H1 (cell line): ENCODE results near the gene KRTAP19-2. TPM values are rescaled to one million over a fixed set of nuclear protein-coding genes. Genes with fewer than 3 reads are reported as not detected.

Source experiments
- E2F6 ChIP-seq: IDR thresholded peaks from 2 replicates; pipeline ENCODE4 v1.6.1; 2012; ENCODE audit warnings: inconsistent platforms
- HDAC2 ChIP-seq, 2 experiments: fragments of 300-600 bp in 1 of 2; sonication (generic) in 1 of 2; IDR thresholded peaks; 2 replicates each; pipeline ENCODE4 v1.6.1; 2011 to 2012; ENCODE audit warnings: low read depth in 2 of 2, low read length in 2 of 2, mild to moderate bottlenecking in 2 of 2, moderate library complexity in 2 of 2, borderline replicate concordance in 1 of 2, inconsistent platforms in 1 of 2
- polyA plus RNA-seq, 7 experiments: library from polyadenylated mRNA; depleted of rRNA in 3 of 7; stranded (reverse) in 5 of 7; unstranded in 2 of 7; fragments of >200 nt in 5 of 7; fragments of 200-250 nt in 2 of 7; gene quantifications; 1 replicate in 5 of 7; 2 replicates in 1 of 7; 4 replicates in 1 of 7; pipeline versions ENCODE4 v1.2.1 to v1.2.3, GENCODE V29; 2011 to 2013; ENCODE audit warnings: missing spikeins in 2 of 7, mixed read lengths in 2 of 7
- total RNA-seq: library from RNA; stranded (reverse); fragmentation: NEBNext Ultra II Directional; extraction: Animal tissue kit (Norgen Biotek cat#: 25700); gene quantifications from 2 replicates; pipeline ENCODE4 v1.2.1, GENCODE V29; 2021

KRTAP19-2 gene
- total and polyA plus RNA-seq, 2 of the 8 experiments (the other 6 are each of a cell fraction or from before 2014, with no cell fraction given): not detected

- TF ChIP-seq E2F6: no peak
- TF ChIP-seq HDAC2 (IDR thresholded peaks at IDR 0.05; ENCODE audit: borderline replicate concordance in 1 of 2, low read depth in 2 of 2, low read length in 2 of 2): no peak
- TF ChIP-seq, all 59 proteins: peak for 0
Observed at GRCh38 chr21:30487336-30487735, at the start of gene KRTAP19-2 (continued).
